HG03060 (cell line): Measurements from ENCODE around the gene GREM1.

Experiments used
- ATAC-seq: cut with Tn5 transposase; IDR thresholded peaks from one replicate; pipeline ENCODE4 v1.9.1; 2021; ENCODE audit warnings: low read depth, moderate number of reproducible peaks; ENCODE audit not compliant: unreplicated experiment

GREM1 gene

DNA sequence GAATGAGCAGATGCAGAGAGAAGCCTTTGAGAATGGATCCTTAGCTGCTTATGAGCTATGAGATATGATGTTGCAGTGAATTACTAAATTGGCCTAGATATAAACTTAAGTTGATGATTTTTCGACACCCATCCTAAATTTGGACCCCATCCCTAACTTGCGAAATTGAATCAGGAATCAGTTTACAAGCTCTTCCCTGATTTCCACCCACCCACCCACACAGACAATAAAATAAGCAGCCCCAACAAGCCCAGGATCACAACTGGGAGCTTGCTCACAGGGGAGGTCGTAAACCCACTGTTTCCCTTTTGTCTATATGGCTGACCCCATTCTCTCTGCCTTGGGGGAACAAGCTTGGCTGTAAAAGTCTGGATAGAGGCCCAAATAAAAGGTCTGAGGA, 57.3 kb downstream of the GREM1 start:
- no peak for ATAC-seq

- no peak for ATAC-seq
These were observed 60.8 kb downstream of the GREM1 start for GRCh38 chr15:32778391-32779176.

DNA sequence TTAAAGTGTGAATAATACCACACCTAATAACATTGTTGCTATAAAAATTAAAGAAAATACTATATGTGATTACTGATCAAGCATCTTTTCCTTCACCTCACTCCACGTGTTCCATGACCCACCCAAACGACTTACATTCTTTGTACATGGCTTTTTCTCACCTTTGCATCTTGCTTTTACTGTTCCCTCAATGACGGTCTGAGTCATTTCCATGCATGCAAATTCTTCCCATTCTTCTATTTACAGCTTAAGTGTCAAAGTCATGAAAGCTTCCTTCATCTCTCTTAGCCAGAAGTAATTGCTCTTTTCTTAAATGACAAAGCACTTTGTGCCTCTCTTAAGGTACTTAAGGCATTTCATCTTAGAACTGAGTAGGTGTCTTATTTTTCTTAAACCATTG, 64.0 kb downstream of the GREM1 start:
- ATAC-seq = no peak

DNA sequence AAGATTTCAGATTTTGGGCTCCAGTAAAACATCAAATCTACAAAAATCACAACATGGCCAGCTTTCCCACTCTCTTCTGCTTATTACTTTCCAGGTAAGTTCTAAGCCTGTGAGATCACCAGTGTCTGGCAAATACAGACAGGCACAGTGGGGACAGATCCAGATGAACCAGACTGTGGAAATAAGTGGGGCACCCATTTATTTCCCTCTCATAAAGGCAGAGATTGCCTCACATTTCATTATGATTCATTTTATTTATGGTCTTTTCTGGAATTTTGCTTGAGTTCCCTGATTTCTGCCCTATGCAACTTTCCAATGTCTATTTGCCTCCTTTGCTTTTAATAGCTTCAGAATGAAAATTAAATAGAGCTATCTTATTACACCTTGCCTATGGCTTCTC, 66.8 kb downstream of the GREM1 start:
- no peak for ATAC-seq

GRCh38 chr15:32786906-32787305, 69.1 kb downstream of the GREM1 start:
- no peak for ATAC-seq

DNA sequence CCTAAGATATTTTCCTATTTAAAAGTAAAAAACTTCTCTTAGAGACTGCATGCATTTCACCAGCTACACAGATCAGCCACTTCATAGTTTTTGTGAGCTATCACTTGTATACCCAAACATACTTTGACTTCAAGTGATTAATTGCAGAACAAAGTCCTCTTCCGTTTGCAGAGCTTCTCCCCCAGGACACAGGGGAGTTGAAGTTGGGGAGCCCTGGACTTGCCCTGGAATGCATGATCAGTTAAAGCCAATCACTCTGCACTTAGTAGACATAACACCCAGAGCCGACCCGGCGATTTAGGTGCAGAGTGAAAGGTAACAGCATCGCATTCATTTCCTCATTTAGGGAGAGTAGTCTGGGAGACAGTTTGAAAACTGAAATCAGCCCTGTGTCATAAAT, 70.1 kb downstream of the GREM1 start:
- ATAC-seq = no peak

DNA sequence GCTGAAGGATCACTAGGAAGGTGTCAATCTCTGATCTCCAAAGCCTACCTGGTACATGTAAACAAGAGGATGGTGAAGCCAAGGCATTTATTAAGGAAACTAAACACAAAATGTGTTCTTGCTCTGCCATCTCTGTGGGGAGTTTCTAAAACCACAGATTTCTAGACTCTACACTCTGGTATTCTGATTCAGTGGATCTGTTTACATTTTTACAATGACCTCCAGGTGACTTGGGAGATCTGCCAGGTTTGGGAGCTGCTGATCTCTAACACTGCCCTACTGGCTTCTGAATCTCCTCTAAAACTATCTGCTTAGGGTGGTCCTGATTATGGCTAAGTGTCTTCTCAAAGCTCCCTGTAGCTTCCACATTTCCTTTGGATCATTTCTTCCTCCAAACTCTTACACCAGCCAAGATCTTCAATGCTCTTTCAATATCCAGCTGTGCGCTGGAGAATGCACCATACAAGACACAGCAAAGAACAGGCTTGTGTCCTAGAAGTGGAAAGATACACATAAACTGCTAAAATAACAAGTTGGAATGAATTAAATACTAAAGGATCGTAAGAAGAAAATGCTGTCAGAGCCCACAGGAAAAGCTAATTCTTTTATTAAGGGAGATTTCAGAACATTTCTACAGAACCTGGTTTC, 72.7 kb downstream of the GREM1 start:
- ATAC-seq = no peak

- ATAC-seq = no peak
These were observed 74.6 kb downstream of the GREM1 start for GRCh38 chr15:32792436-32792835.
